DMS79 treated with DMSO at 0.1 percent for 48 hours (cell line): ENCODE data around the gene FBXO47.
"Not testable (repeated sequence)": the region's sequence is repeated elsewhere in the genome, so short reads cannot be mapped to it uniquely, and the experiment has no call there.

Experiments
- DNase-seq: peaks from one replicate; lab custom pipeline; 2025; lab: John Stamatoyannopoulos, UW

FBXO47 gene

GRCh38 chr17:38980490-38981217, 13.5 kb upstream of the FBXO47 start:
- no peak for DNase-seq

GRCh38 chr17:38978180-38978579, 11.0 kb upstream of the FBXO47 start:
- no peak for DNase-seq

- not testable (repeated sequence) for DNase-seq
Observed at GRCh38 chr17:38976187-38976551, 9.0 kb upstream of the FBXO47 start.

GRCh38 chr17:38970804-38971203, 3.6 kb upstream of the FBXO47 start:
- DNase-seq, result no peak

- no peak for DNase-seq
Observed at GRCh38 chr17:38970128-38970527, 2.9 kb upstream of the FBXO47 start.

- DNase-seq, result no peak
Observed at GRCh38 chr17:38969281-38969680, 2.1 kb upstream of the FBXO47 start.

GRCh38 chr17:38961413-38961812, 5.8 kb downstream of the FBXO47 start:
- DNase-seq, result no peak

GRCh38 chr17:38960402-38960801, 6.8 kb downstream of the FBXO47 start:
- DNase-seq, result no peak

GRCh38 chr17:38959508-38959907, 7.7 kb downstream of the FBXO47 start:
- DNase-seq, result no peak

GRCh38 chr17:38958756-38959155, 8.4 kb downstream of the FBXO47 start:
- no peak for DNase-seq

- no peak for DNase-seq
Observed at GRCh38 chr17:38958326-38958725, 8.9 kb downstream of the FBXO47 start.

GRCh38 chr17:38953800-38954199, 13.4 kb downstream of the FBXO47 start:
- DNase-seq, result not testable (repeated sequence)

GRCh38 chr17:38947189-38947588, 20.0 kb downstream of the FBXO47 start:
- DNase-seq, result no peak

GRCh38 chr17:38943607-38944006, 23.6 kb downstream of the FBXO47 start:
- no peak for DNase-seq

GRCh38 chr17:38942696-38943334, 24.4 kb downstream of the FBXO47 start:
- DNase-seq, result peak; percentile 87

- DNase-seq, result no peak
Observed at GRCh38 chr17:38940404-38940803, 26.8 kb downstream of the FBXO47 start.

- no peak for DNase-seq
Observed at GRCh38 chr17:38939987-38940386, 27.2 kb downstream of the FBXO47 start.

GRCh38 chr17:38933962-38934361, 33.2 kb downstream of the FBXO47 start:
- not testable (repeated sequence) for DNase-seq

GRCh38 chr17:38930782-38931181, 36.4 kb downstream of the FBXO47 start:
- not testable (repeated sequence) for DNase-seq

- no peak for DNase-seq
Observed at GRCh38 chr17:38926293-38927070, 40.7 kb downstream of the FBXO47 start.

- no peak for DNase-seq
Observed at GRCh38 chr17:38925263-38925995, 41.8 kb downstream of the FBXO47 start, which contains the start of gene LASP1NB. TSS of gene LASP1NB (plus strand) at chr17:38925614.
